ENCODE results near the gene CCR6.

Gene CCR6

GRCh38 chr6:167119670-167120582 lies 3.0 kb upstream of the CCR6 start:
- no peak for DNase-seq (ENCODE audit: low read depth, low spot score)

GRCh38 chr6:167120583-167120903 lies 2.4 kb upstream of the CCR6 start:
- DNase-seq (ENCODE audit: low read depth, low spot score), result no peak

- no peak for DNase-seq (ENCODE audit: low read depth, low spot score)
These were observed 1.5 kb upstream of the CCR6 start for GRCh38 chr6:167121335-167121841.

- DNase-seq (ENCODE audit: low read depth, low spot score), result no peak
These were observed 662 bp upstream of the CCR6 start for GRCh38 chr6:167122041-167122826.

GRCh38 chr6:167124753-167125152 lies 1.9 kb downstream of the CCR6 start:
- no peak for DNase-seq (ENCODE audit: low read depth, low spot score)

- DNase-seq (ENCODE audit: low read depth, low spot score), result no peak
These were observed 2.5 kb downstream of the CCR6 start for GRCh38 chr6:167125410-167125809.

GRCh38 chr6:167125855-167126349 lies 3.0 kb downstream of the CCR6 start:
- no peak for DNase-seq (ENCODE audit: low read depth, low spot score)

- DNase-seq (ENCODE audit: low read depth, low spot score), result no peak
These were observed 5.1 kb downstream of the CCR6 start for GRCh38 chr6:167127785-167128531.

GRCh38 chr6:167129159-167129558 lies 6.3 kb downstream of the CCR6 start:
- no peak for DNase-seq (ENCODE audit: low read depth, low spot score)

- DNase-seq (ENCODE audit: low read depth, low spot score), result no peak
These were observed 6.7 kb downstream of the CCR6 start for GRCh38 chr6:167129562-167129961.

GRCh38 chr6:167130008-167130677 lies 7.2 kb downstream of the CCR6 start:
- no peak for DNase-seq (ENCODE audit: low read depth, low spot score)

GRCh38 chr6:167130712-167131684 lies 8.1 kb downstream of the CCR6 start:
- DNase-seq (ENCODE audit: low read depth, low spot score), result no peak

- no peak for DNase-seq (ENCODE audit: low read depth, low spot score)
These were observed 11.8 kb downstream of the CCR6 start for GRCh38 chr6:167134448-167135328.

GRCh38 chr6:167136376-167136775 lies 13.5 kb downstream of the CCR6 start:
- DNase-seq (ENCODE audit: low read depth, low spot score), result no peak

- no peak for DNase-seq (ENCODE audit: low read depth, low spot score)
These were observed 14.2 kb downstream of the CCR6 start for GRCh38 chr6:167137081-167137480.

GRCh38 chr6:167137881-167138280 lies 15.0 kb downstream of the CCR6 start:
- no peak for DNase-seq (ENCODE audit: low read depth, low spot score)

GRCh38 chr6:167139761-167140160 lies 16.9 kb downstream of the CCR6 start:
- DNase-seq (ENCODE audit: low read depth, low spot score), result no peak

- DNase-seq (ENCODE audit: low read depth, low spot score), result no peak
These were observed 17.9 kb downstream of the CCR6 start for GRCh38 chr6:167140589-167141474.
